HEK293T (cell line): Measurements from ENCODE around the gene GPC2.
"Not testable (repeated sequence)": the region's sequence is repeated elsewhere in the genome, so short reads cannot be mapped to it uniquely, and the experiment has no call there.

ENCODE experiments used
- CTCF ChIA-PET: fragments of 350-600 bp; formaldehyde crosslinking; extraction: SDS; loops from one replicate; lab custom pipeline; 2021; ENCODE audit warnings: antibody characterized with exemption, inconsistent platforms; lab: Yijun Ruan, JAX
- POLR2A ChIA-PET: fragments of 350-600 bp; formaldehyde crosslinking; extraction: SDS; loops from one replicate; lab custom pipeline; 2020; ENCODE audit warnings: antibody characterized with exemption, inconsistent platforms; lab: Yijun Ruan, JAX
- DNase-seq: peaks from one replicate; pipeline ENCODE4 v3.0.0; 2012; ENCODE audit warnings: mixed read lengths; ENCODE audit errors: extremely low spot score
- ARNT ChIP-seq: fragments of 450-650 bp; IDR thresholded peaks from 2 replicates; pipeline ENCODE4 v1.6.1; 2017; ENCODE audit warnings: mild to moderate bottlenecking
- BHLHE40 ChIP-seq: fragments of 450-650 bp; IDR thresholded peaks from 2 replicates; pipeline ENCODE4 v1.6.1; 2016; ENCODE audit warnings: mild to moderate bottlenecking, moderate library complexity, borderline replicate concordance
- CTBP1 ChIP-seq: fragments of 450-650 bp; IDR thresholded peaks from 2 replicates; pipeline ENCODE4 v1.6.1; 2016; ENCODE audit warnings: borderline replicate concordance
- ELF4 ChIP-seq: fragments of 450-650 bp; IDR thresholded peaks from 2 replicates; pipeline ENCODE4 v1.6.1; 2017; ENCODE audit warnings: antibody characterized with exemption
- FOXA1 ChIP-seq: fragments of 450-650 bp; IDR thresholded peaks from 2 replicates; pipeline ENCODE4 v1.6.1; 2016; ENCODE audit warnings: mild to moderate bottlenecking
- FOXK2 ChIP-seq: fragments of 450-650 bp; IDR thresholded peaks from 2 replicates; pipeline ENCODE4 v1.6.1; 2016; ENCODE audit warnings: mild to moderate bottlenecking
- FOXM1 ChIP-seq: fragments of 450-650 bp; IDR thresholded peaks from 2 replicates; pipeline ENCODE4 v1.6.1; 2017; ENCODE audit warnings: mild to moderate bottlenecking, borderline replicate concordance
- HDGF ChIP-seq: fragments of 450-650 bp; IDR thresholded peaks from 2 replicates; pipeline ENCODE4 v1.6.1; 2017; ENCODE audit warnings: antibody characterized with exemption, borderline replicate concordance
- L3MBTL2 ChIP-seq: fragments of 450-650 bp; conservative IDR thresholded peaks from 2 replicates; pipeline ENCODE4 v1.6.1; 2016; ENCODE audit warnings: mild to moderate bottlenecking
- LEF1 ChIP-seq: fragments of 450-650 bp; IDR thresholded peaks from 2 replicates; pipeline ENCODE4 v1.6.1; 2017; ENCODE audit warnings: mild to moderate bottlenecking, borderline replicate concordance
- NFRKB ChIP-seq: fragments of 450-650 bp; IDR thresholded peaks from 2 replicates; pipeline ENCODE4 v1.6.1; 2016; ENCODE audit warnings: mild to moderate bottlenecking, moderate library complexity
- PKNOX1 ChIP-seq: fragments of 450-650 bp; IDR thresholded peaks from 2 replicates; pipeline ENCODE4 v1.6.1; 2016
- SP1 ChIP-seq: fragments of 450-650 bp; IDR thresholded peaks from 2 replicates; pipeline ENCODE4 v1.6.1; 2017
- SUZ12 ChIP-seq: fragments of 450-650 bp; IDR thresholded peaks from 2 replicates; pipeline ENCODE4 v1.6.1; 2016; ENCODE audit warnings: mild to moderate bottlenecking
- TARDBP ChIP-seq: fragments of 450-650 bp; IDR thresholded peaks from 2 replicates; pipeline ENCODE4 v1.6.1; 2016
- ZNF384 ChIP-seq: fragments of 450-650 bp; IDR thresholded peaks from 2 replicates; pipeline ENCODE4 v1.6.1; 2016

GPC2 gene

GRCh38 chr7:100211342-100211780 lies 34.2 kb upstream of the GPC2 start:
- POLR2A ChIA-PET, result interaction anchor here (1.0 kb wide), 1 partner anchor 63 kb away, joined by 3 read pairs; the partner anchor contains the start of gene LAMTOR4
- CTCF ChIA-PET, result no interaction called here
- DNase-seq, result no peak
- TF ChIP-seq HDGF (no peak), LEF1 (no peak), ARNT (no peak)

GRCh38 chr7:100210805-100211204 lies 33.6 kb upstream of the GPC2 start:
- DNase-seq, result no peak
- no peak for TF ChIP-seq FOXK2
- ChIA-PET CTCF (interaction anchor here (1.8 kb wide), 1 partner anchor 78 kb away, joined by 5 read pairs; no protein-coding TSS in a partner anchor), POLR2A (interaction anchor here (1.0 kb wide), 1 partner anchor 62 kb away, joined by 3 read pairs; the partner anchor contains the start of gene LAMTOR4)

- ChIA-PET CTCF (interaction anchor here (1.2 to 1.8 kb wide), 3 partner anchors 9 to 77 kb away, joined by 3 to 5 read pairs (median 5); no protein-coding TSS in a partner anchor), POLR2A (interaction anchor here (1.1 kb wide), 1 partner anchor 108 kb away, joined by 3 read pairs; the partner anchor contains the start of genes AP4M1 and MCM7)
- DNase-seq, result no peak
- TF ChIP-seq BHLHE40 (no peak), SP1 (no peak), ELF4 (no peak), PKNOX1 (no peak), ZNF384 (no peak), FOXM1 (no peak), NFRKB (no peak), ARNT (no peak), CTBP1 (no peak), FOXA1 (no peak), FOXK2 (no peak), SUZ12 (no peak)
Observed at GRCh38 chr7:100209493-100209892, 32.3 kb upstream of the GPC2 start.

- DNase-seq, result no peak
- POLR2A ChIA-PET, result no interaction called here
- CTCF ChIA-PET, result interaction anchor here (1.5 to 1.8 kb wide), 2 partner anchors 20 to 76 kb away, joined by 3 to 5 read pairs; no protein-coding TSS in a partner anchor
- TF ChIP-seq FOXA1 (no peak), TARDBP (no peak), BHLHE40 (no peak), ZNF384 (no peak), SP1 (no peak)
Observed at GRCh38 chr7:100208911-100209408, 31.8 kb upstream of the GPC2 start.

- ChIA-PET CTCF (no interaction called here), POLR2A (no interaction called here)
- TF ChIP-seq ARNT, result no peak
- TF ChIP-seq HDGF, result no peak
- no peak for TF ChIP-seq FOXK2
- no peak for TF ChIP-seq FOXA1
- no peak for TF ChIP-seq BHLHE40
- TF ChIP-seq ELF4, result no peak
- no peak for TF ChIP-seq ZNF384
- TF ChIP-seq TARDBP, result no peak
- TF ChIP-seq PKNOX1, result no peak
- DNase-seq, result no peak
Observed at GRCh38 chr7:100204454-100204853, 27.3 kb upstream of the GPC2 start.

GRCh38 chr7:100200693-100201092 lies 23.5 kb upstream of the GPC2 start:
- no peak for TF ChIP-seq LEF1
- TF ChIP-seq FOXK2, result no peak
- TF ChIP-seq FOXM1, result no peak
- no peak for TF ChIP-seq ELF4
- no peak for TF ChIP-seq CTBP1
- no peak for TF ChIP-seq TARDBP
- TF ChIP-seq ARNT, result no peak
- no peak for TF ChIP-seq PKNOX1
- TF ChIP-seq NFRKB, result no peak
- no peak for TF ChIP-seq FOXA1
- no peak for TF ChIP-seq SP1
- no peak for TF ChIP-seq HDGF
- no peak for TF ChIP-seq BHLHE40
- TF ChIP-seq SUZ12, result no peak
- TF ChIP-seq ZNF384, result no peak
- DNase-seq, result no peak
- ChIA-PET POLR2A (interaction anchor here (1.5 kb wide), 1 partner anchor 11 kb away, joined by 3 read pairs; no protein-coding TSS in a partner anchor), CTCF (no interaction called here)

GRCh38 chr7:100198266-100198665 lies 21.1 kb upstream of the GPC2 start:
- CTCF ChIA-PET, result no interaction called here
- POLR2A ChIA-PET, result no interaction called here
- TF ChIP-seq FOXM1, result no peak
- no peak for TF ChIP-seq FOXK2
- TF ChIP-seq SP1, result no peak
- no peak for TF ChIP-seq L3MBTL2
- TF ChIP-seq PKNOX1, result no peak
- no peak for TF ChIP-seq FOXA1
- no peak for TF ChIP-seq TARDBP
- no peak for TF ChIP-seq ARNT
- TF ChIP-seq HDGF, result no peak
- no peak for TF ChIP-seq ELF4
- TF ChIP-seq BHLHE40, result no peak
- TF ChIP-seq NFRKB, result no peak
- TF ChIP-seq SUZ12, result no peak
- TF ChIP-seq CTBP1, result no peak
- no peak for TF ChIP-seq ZNF384
- TF ChIP-seq LEF1, result no peak
- DNase-seq, result no peak

GRCh38 chr7:100195901-100196322 lies 18.7 kb upstream of the GPC2 start:
- DNase-seq, result not testable (repeated sequence)
- POLR2A ChIA-PET, result interaction anchor here (0.6 kb wide), 1 partner anchor 83 kb away, joined by 3 read pairs; no protein-coding TSS in a partner anchor
- CTCF ChIA-PET, result interaction anchor here (0.6 kb wide), 1 partner anchor 251 kb away, joined by 3 read pairs; no protein-coding TSS in a partner anchor
